Measurements from ENCODE around the gene SLC16A10.
"Not testable (repeated sequence)": the region's sequence is repeated elsewhere in the genome, so short reads cannot be mapped to it uniquely, and the experiment has no call there.

Gene SLC16A10

GRCh38 chr6:111252726-111253125, 165.4 kb downstream of the SLC16A10 start:
- DNase-seq (ENCODE audit: low read depth, low spot score), result no peak
- no peak overlapping the region for H3K27ac ChIP-seq

GRCh38 chr6:111254004-111254778, 166.9 kb downstream of the SLC16A10 start:
- no peak for DNase-seq (ENCODE audit: low read depth, low spot score)
- H3K27ac ChIP-seq, result no peak overlapping the region

- no peak overlapping the region for H3K27ac ChIP-seq
- no peak for DNase-seq (ENCODE audit: low read depth, low spot score)
Observed at GRCh38 chr6:111254779-111255166, 167.5 kb downstream of the SLC16A10 start.

GRCh38 chr6:111255838-111256237, 168.5 kb downstream of the SLC16A10 start:
- H3K27ac ChIP-seq; DNase-seq (ENCODE audit: low read depth, low spot score): not testable (repeated sequence)

- no peak for DNase-seq (ENCODE audit: low read depth, low spot score)
- no peak overlapping the region for H3K27ac ChIP-seq
Observed at GRCh38 chr6:111256646-111257045, 169.3 kb downstream of the SLC16A10 start.

- no peak for DNase-seq (ENCODE audit: low read depth, low spot score)
- no peak overlapping the region for H3K27ac ChIP-seq
Observed at GRCh38 chr6:111258010-111258409, 170.7 kb downstream of the SLC16A10 start.

- DNase-seq (ENCODE audit: low read depth, low spot score), result no peak
- H3K27ac ChIP-seq, result peak overlapping the region; percentile 76
Observed at GRCh38 chr6:111258615-111259088, 171.3 kb downstream of the SLC16A10 start.

- peak overlapping the region; percentile 76 for H3K27ac ChIP-seq
- DNase-seq (ENCODE audit: low read depth, low spot score), result peak; percentile 95
Observed at GRCh38 chr6:111259089-111259831, 172.0 kb downstream of the SLC16A10 start.

GRCh38 chr6:111260570-111261298, 173.4 kb downstream of the SLC16A10 start:
- peak; percentile 16 for DNase-seq (ENCODE audit: low read depth, low spot score)
- peak overlapping the region; percentile 76 for H3K27ac ChIP-seq

- no peak overlapping the region for H3K27ac ChIP-seq
- DNase-seq (ENCODE audit: low read depth, low spot score), result no peak
Observed at GRCh38 chr6:111263837-111264236, 176.5 kb downstream of the SLC16A10 start.

- no peak overlapping the region for H3K27ac ChIP-seq
- no peak for DNase-seq (ENCODE audit: low read depth, low spot score)
Observed at GRCh38 chr6:111265842-111266241, 178.5 kb downstream of the SLC16A10 start.

GRCh38 chr6:111266276-111266675, 179.0 kb downstream of the SLC16A10 start:
- no peak for DNase-seq (ENCODE audit: low read depth, low spot score)
- H3K27ac ChIP-seq, result no peak overlapping the region

GRCh38 chr6:111267764-111268333, 180.5 kb downstream of the SLC16A10 start:
- no peak for DNase-seq (ENCODE audit: low read depth, low spot score)
- no peak overlapping the region for H3K27ac ChIP-seq

GRCh38 chr6:111269401-111269970, 182.2 kb downstream of the SLC16A10 start:
- H3K27ac ChIP-seq, result no peak overlapping the region
- no peak for DNase-seq (ENCODE audit: low read depth, low spot score)

- H3K27ac ChIP-seq, result no peak overlapping the region
- DNase-seq (ENCODE audit: low read depth, low spot score), result no peak
Observed at GRCh38 chr6:111270121-111270520, 182.8 kb downstream of the SLC16A10 start.

- H3K27ac ChIP-seq, result no peak overlapping the region
- no peak for DNase-seq (ENCODE audit: low read depth, low spot score)
Observed at GRCh38 chr6:111274593-111275217, 187.4 kb downstream of the SLC16A10 start.

- H3K27ac ChIP-seq, result no peak overlapping the region
- no peak for DNase-seq (ENCODE audit: low read depth, low spot score)
Observed at GRCh38 chr6:111276335-111276734, 189.0 kb downstream of the SLC16A10 start.

GRCh38 chr6:111276736-111277135, 189.4 kb downstream of the SLC16A10 start:
- H3K27ac ChIP-seq, result no peak overlapping the region
- DNase-seq (ENCODE audit: low read depth, low spot score), result no peak

GRCh38 chr6:111277819-111278218, 190.5 kb downstream of the SLC16A10 start:
- DNase-seq (ENCODE audit: low read depth, low spot score), result no peak
- H3K27ac ChIP-seq, result no peak overlapping the region

GRCh38 chr6:111278731-111279130, 191.4 kb downstream of the SLC16A10 start:
- DNase-seq (ENCODE audit: low read depth, low spot score), result no peak
- H3K27ac ChIP-seq, result no peak overlapping the region

Data from epithelial cell of prostate (primary cell).